IMR-90 (cell line): ENCODE measurements around the gene SMAD2. TPM values are rescaled to one million over a fixed set of nuclear protein-coding genes. Genes with fewer than 3 reads are reported as not detected.

Source experiments
- ATAC-seq: fragments of 200-7000 bp; cut with Tn5 transposase; 2 replicates; pipeline ENCODE4 v1.9.1; 2020; ENCODE audit warnings: low read depth, mild to moderate bottlenecking, moderate library complexity
- BruUV-seq: library from RNA; stranded (reverse); fragments of 400-500 nt; replicated peaks from 2 replicates; lab custom pipeline; 2021; lab: Mats Ljungman, UMichigan
- CTCF ChIA-PET: fragments of 300-600 bp; formaldehyde crosslinking; extraction: SDS; loops from one replicate; lab custom pipeline; 2021; ENCODE audit warnings: antibody characterized with exemption; lab: Yijun Ruan, JAX
- POLR2A ChIA-PET: fragments of 300-600 bp; sonication (Branson Sonifier 250); formaldehyde crosslinking; loops from one replicate; lab custom pipeline; 2022; ENCODE audit warnings: antibody characterized with exemption; ENCODE audit not compliant: unreplicated experiment; lab: Charles Lee
- DNase-seq: peaks from one replicate; pipeline ENCODE4 v3.0.0; 2013
- H2AFZ ChIP-seq: replicated peaks from 2 replicates; pipeline ENCODE3; 2013; ENCODE audit warnings: low read length, mild to moderate bottlenecking; ENCODE audit not compliant: poor library complexity
- H2AK5ac ChIP-seq: 2 replicates; pipeline ENCODE4 v1.6.1; 2013; ENCODE audit warnings: low read depth, low read length, inconsistent platforms
- H2AK9ac ChIP-seq: replicated peaks from 2 replicates; pipeline ENCODE3; 2013; ENCODE audit warnings: mild to moderate bottlenecking, low read depth, low read length, moderate library complexity; ENCODE audit not compliant: poor library complexity
- H2BK120ac ChIP-seq: 2 replicates; pipeline ENCODE4 v1.6.1; 2013; ENCODE audit warnings: low read depth, low read length, inconsistent platforms
- H2BK15ac ChIP-seq: 3 replicates; pipeline ENCODE4 v1.6.1; 2013; ENCODE audit warnings: low read depth, low read length, inconsistent platforms
- H2BK20ac ChIP-seq: 2 replicates; pipeline ENCODE4 v1.6.1; 2013; ENCODE audit warnings: low read depth, mild to moderate bottlenecking, inconsistent platforms, low read length, moderate library complexity
- H2BK5ac ChIP-seq: 2 replicates; pipeline ENCODE4 v1.6.1; 2013; ENCODE audit warnings: mild to moderate bottlenecking, low read depth, low read length, inconsistent platforms; ENCODE audit not compliant: poor library complexity, severe bottlenecking
- H3K14ac ChIP-seq: replicated peaks from 2 replicates; pipeline ENCODE4 v1.6.1; 2013; ENCODE audit warnings: low read depth, low read length, inconsistent platforms
- H3K18ac ChIP-seq: 2 replicates; pipeline ENCODE4 v1.6.1; 2013; ENCODE audit warnings: low read depth, low read length, control low read depth
- H3K23ac ChIP-seq: 2 replicates; pipeline ENCODE4 v1.6.1; 2013; ENCODE audit warnings: low read depth, low read length, inconsistent platforms
- H3K27ac ChIP-seq: 2 replicates; pipeline ENCODE4 v1.5.1; 2013; ENCODE audit warnings: mild to moderate bottlenecking, control low read depth, low read length; ENCODE audit not compliant: insufficient read depth
- H3K27me3 ChIP-seq: 2 replicates; pipeline ENCODE4 v1.6.1; 2013; ENCODE audit warnings: low read length; ENCODE audit not compliant: control insufficient read depth, insufficient read depth
- H3K36me3 ChIP-seq: 2 replicates; pipeline ENCODE4 v1.6.1; 2013; ENCODE audit warnings: low read length, mixed read lengths; ENCODE audit not compliant: control insufficient read depth, insufficient read depth
- H3K4ac ChIP-seq: 2 replicates; pipeline ENCODE4 v1.6.1; 2013; ENCODE audit warnings: low read depth, low read length, inconsistent platforms
- H3K4me1 ChIP-seq: 2 replicates; pipeline ENCODE4 v1.6.1; 2013; ENCODE audit warnings: low read length, mixed read lengths; ENCODE audit not compliant: control insufficient read depth, insufficient read depth
- H3K4me2 ChIP-seq: 2 replicates; pipeline ENCODE4 v1.6.1; 2013; ENCODE audit warnings: low read depth, mild to moderate bottlenecking, control low read depth, low read length, moderate library complexity
- H3K4me3 ChIP-seq: 2 replicates; pipeline ENCODE4 v1.5.1; 2013; ENCODE audit warnings: low read depth, mild to moderate bottlenecking, control low read depth, low read length, moderate library complexity; ENCODE audit not compliant: insufficient read depth
- H3K56ac ChIP-seq: 2 replicates; pipeline ENCODE4 v1.6.1; 2013; ENCODE audit warnings: low read length, inconsistent platforms; ENCODE audit not compliant: insufficient read depth; ENCODE audit errors: extremely low read depth
- H3K79me1 ChIP-seq, 2 experiments: 2 replicates each; pipeline ENCODE4 v1.6.1; 2013; ENCODE audit warnings: low read length in 2 of 2, inconsistent platforms in 1 of 2, low read depth in 1 of 2
- H3K9ac ChIP-seq: 2 replicates; pipeline ENCODE4 v1.6.1; 2013; ENCODE audit warnings: low read depth, low read length, control low read depth
- H3K9me1 ChIP-seq: 2 replicates; pipeline ENCODE4 v1.6.1; 2013; ENCODE audit warnings: low read length, inconsistent platforms; ENCODE audit not compliant: insufficient read depth
- H3K9me3 ChIP-seq: 2 replicates; pipeline ENCODE4 v1.6.1; 2013; ENCODE audit warnings: low read length; ENCODE audit not compliant: control insufficient read depth, insufficient read depth
- H4K20me1 ChIP-seq: 2 replicates; pipeline ENCODE4 v1.6.1; 2013; ENCODE audit warnings: low read length, inconsistent platforms; ENCODE audit not compliant: insufficient read depth
- H4K5ac ChIP-seq: 2 replicates; pipeline ENCODE4 v1.6.1; 2013; ENCODE audit warnings: mild to moderate bottlenecking, low read depth, low read length, control low read depth
- H4K8ac ChIP-seq, 2 experiments: 2 replicates each; pipeline ENCODE4 v1.6.1; 2013; ENCODE audit warnings: low read depth in 2 of 2, low read length in 2 of 2, control low read depth in 1 of 2, inconsistent platforms in 1 of 2
- H4K91ac ChIP-seq: 2 replicates; pipeline ENCODE4 v1.6.1; 2013; ENCODE audit warnings: low read depth, low read length, inconsistent platforms; ENCODE audit not compliant: insufficient read depth
- BHLHE40 ChIP-seq: fragments of 150-350 bp; IDR thresholded peaks from 2 replicates; pipeline ENCODE4 v1.6.1; 2016; ENCODE audit warnings: mild to moderate bottlenecking, low read depth, low read length
- CEBPB ChIP-seq: IDR thresholded peaks from 2 replicates; pipeline ENCODE4 v1.6.1; 2012; ENCODE audit warnings: low read depth, low read length, improper control_type of control experiment
- CHD1 ChIP-seq: IDR thresholded peaks from 2 replicates; pipeline ENCODE4 v1.6.1; 2012; ENCODE audit warnings: low read depth, low read length, improper control_type of control experiment
- CTCF ChIP-seq: conservative IDR thresholded peaks from 2 replicates; pipeline ENCODE4 v1.5.1; 2012; ENCODE audit warnings: mild to moderate bottlenecking, low read depth, low read length, improper control_type of control experiment
- ELK1 ChIP-seq: fragments of 150-350 bp; IDR thresholded peaks from 2 replicates; pipeline ENCODE4 v1.6.1; 2016; ENCODE audit warnings: low read depth, mild to moderate bottlenecking, low read length, moderate library complexity, borderline replicate concordance
- FOS ChIP-seq: fragments of 150-350 bp; IDR thresholded peaks from 2 replicates; pipeline ENCODE4 v1.6.1; 2016; ENCODE audit warnings: low read depth, low read length
- MAFK ChIP-seq: IDR thresholded peaks from 2 replicates; pipeline ENCODE4 v1.6.1; 2012; ENCODE audit warnings: low read depth, low read length, improper control_type of control experiment
- MAZ ChIP-seq: IDR thresholded peaks from 2 replicates; pipeline ENCODE4 v1.6.1; 2012; ENCODE audit warnings: low read depth, mild to moderate bottlenecking, low read length, improper control_type of control experiment, moderate library complexity, borderline replicate concordance
- MXI1 ChIP-seq: IDR thresholded peaks from 2 replicates; pipeline ENCODE4 v1.6.1; 2012; ENCODE audit warnings: low read depth, mild to moderate bottlenecking, low read length, moderate library complexity, borderline replicate concordance
- NFE2L2 ChIP-seq: fragments of 150-350 bp; IDR thresholded peaks from 2 replicates; pipeline ENCODE4 v1.6.1; 2016; ENCODE audit warnings: low read depth, mild to moderate bottlenecking, low read length
- POLR2A ChIP-seq: IDR thresholded peaks from 2 replicates; pipeline ENCODE4 v1.6.1; 2012; ENCODE audit warnings: mild to moderate bottlenecking, low read depth, low read length
- RAD21 ChIP-seq: IDR thresholded peaks from 2 replicates; pipeline ENCODE4 v1.6.1; 2012; ENCODE audit warnings: low read length, improper control_type of control experiment
- RCOR1 ChIP-seq: IDR thresholded peaks from 2 replicates; pipeline ENCODE4 v1.6.1; 2012; ENCODE audit warnings: mild to moderate bottlenecking, low read length, improper control_type of control experiment; ENCODE audit not compliant: insufficient replicate concordance
- RFX5 ChIP-seq: IDR thresholded peaks from 2 replicates; pipeline ENCODE4 v1.8.0; 2012; ENCODE audit warnings: low read depth, mild to moderate bottlenecking, low read length, moderate library complexity
- SMC3 ChIP-seq: fragments of 150-350 bp; IDR thresholded peaks from 2 replicates; pipeline ENCODE4 v1.6.1; 2016; ENCODE audit warnings: low read depth, mild to moderate bottlenecking, antibody characterized with exemption, low read length, moderate library complexity
- USF2 ChIP-seq: fragments of 150-350 bp; IDR thresholded peaks from 2 replicates; pipeline ENCODE4 v1.6.1; 2017; ENCODE audit warnings: mild to moderate bottlenecking, antibody characterized with exemption, low read length, low read depth
- WGBS, 2 experiments: methylation state at CpG; one replicate each; pipeline versions ENCODE4 v1.1.5 to v1.1.7; 2013; ENCODE audit warnings: missing lambda C conversion rate in 2 of 2; ENCODE audit not compliant: insufficient read length in 1 of 2; ENCODE audit errors: extremely low coverage in 2 of 2; 5-methylcytosine and 5-hydroxymethylcytosine counted together
- dilution Hi-C: fragments of 300-500 bp; cut with HindIII; formaldehyde crosslinking; loops from one replicate; pipeline ENCODE4 v1.14.3; 2018; ENCODE audit warnings: low sequenced_read_pairs; ENCODE audit not compliant: unreplicated experiment
- in situ Hi-C: fragments of 300-500 bp; cut with MboI; formaldehyde crosslinking; loops from 3 replicates; pipeline ENCODE4 v1.14.3; 2019; ENCODE audit warnings: low sequenced_read_pairs, inconsistent platforms, mixed read lengths
- intact Hi-C: fragments of 100-400 bp; cut with micrococcal nuclease; formaldehyde crosslinking; loops from 2 replicates; pipeline ENCODE4 v1.10.0; 2022
- polyA plus RNA-seq, 3 experiments: library from polyadenylated mRNA; depleted of rRNA; stranded (reverse); fragments of >200 nt; gene quantifications; 2 replicates each; pipeline ENCODE4 v1.2.3, GENCODE V29; 2012; ENCODE audit warnings: low replicate concordance in 1 of 3
- total RNA-seq: library from RNA; depleted of rRNA; stranded (reverse); fragments of >200 nt; gene quantifications from 2 replicates; pipeline ENCODE4 v1.2.3, GENCODE V29; 2012

The SMAD2 gene
- total and polyA plus RNA-seq, 2 of the 4 experiments (the other 2 are of a cell fraction), result 41.7 to 171 TPM

- no peak overlapping the region for H3K9ac ChIP-seq
- no peak overlapping the region for H4K91ac ChIP-seq
- no peak overlapping the region for H3K27ac ChIP-seq
- H3K18ac ChIP-seq, result no peak overlapping the region
- ChIA-PET POLR2A (no interaction called here), CTCF (no interaction called here)
- dilution Hi-C loops (no loop called here), intact Hi-C loops (no loop called here), in situ Hi-C loops (no loop called here)
- H2AK9ac ChIP-seq, result no peak overlapping the region
- peaks cover 12% of the 10 kb centered on the region for H4K20me1 ChIP-seq
- H3K4me1 ChIP-seq, result no peaks in the 10 kb centered on the region
- no peak overlapping the region for H3K23ac ChIP-seq
- no CpG with 5 or more reads among the region's 3 CpGs for WGBS, 2 experiments
- no peaks in the 10 kb centered on the region for H3K27me3 ChIP-seq
- no peak overlapping the region for H3K14ac ChIP-seq
- peaks cover 7% of the 10 kb centered on the region; the same call in 1 of the 2 replicates for H3K9me1 ChIP-seq
- no peak overlapping the region for H3K4me3 ChIP-seq
- no peak overlapping the region for H3K56ac ChIP-seq
- no peak overlapping the region for H2BK15ac ChIP-seq
- H2AFZ ChIP-seq, result no peak overlapping the region
- no peak for TF ChIP-seq RFX5
- no peak for TF ChIP-seq NFE2L2
- TF ChIP-seq ELK1, result no peak
- TF ChIP-seq CEBPB, result no peak
- TF ChIP-seq MAZ, result no peak
- TF ChIP-seq CTCF, result no peak
- TF ChIP-seq POLR2A, result no peak
- TF ChIP-seq RAD21, result no peak
- TF ChIP-seq CHD1, result no peak
- TF ChIP-seq FOS, result no peak
- no peak for TF ChIP-seq MXI1
- TF ChIP-seq SMC3, result no peak
- TF ChIP-seq RCOR1, result no peak
- no peak for TF ChIP-seq MAFK
- no peak for TF ChIP-seq BHLHE40
- TF ChIP-seq USF2, result no peak
- no peak overlapping the region for H2AK5ac ChIP-seq
- no peak overlapping the region for H2BK120ac ChIP-seq
- no peak overlapping the region for H3K4ac ChIP-seq
- no peak overlapping the region for H4K8ac ChIP-seq
- H4K5ac ChIP-seq, result no peak overlapping the region
- no peak overlapping the region for H2BK5ac ChIP-seq
- H3K4me2 ChIP-seq, result no peak overlapping the region
- H3K79me1 ChIP-seq, result peaks cover 17 to 33% of the 10 kb centered on the region in 2 experiments; a peak in 3 of 4 replicates
- DNase-seq (no peak), ATAC-seq (no peak)
- no peaks in the 10 kb centered on the region for H3K9me3 ChIP-seq
- BruUV-seq, result no TSS peak
- H2BK20ac ChIP-seq, result no peak overlapping the region
- peaks cover 3% of the 10 kb centered on the region; the same call in 1 of the 2 replicates for H3K36me3 ChIP-seq
These were observed 59.2 kb downstream of the SMAD2 start for GRCh38 chr18:47871288-47871687.
